ENCODE data around the gene GNAZ. TPM values are rescaled to one million over a fixed set of nuclear protein-coding genes. Genes with fewer than 3 reads are reported as not detected.

Gene GNAZ
- polyA plus RNA-seq, 1 donor from 2014 or later = 52.0 TPM

GRCh38 chr22:23122216-23122957 is 52.1 kb downstream of the GNAZ start:
- Histone ChIP-seq H3K9ac (ENCODE audit: low read length) (no peak overlapping the region), H3K79me2 (replicated peaks; ENCODE audit: insufficient read depth, low read length) (no peaks in the 10 kb centered on the region), H3K9me2 (ENCODE audit: insufficient read depth, low read length) (no peaks in the 10 kb centered on the region), H2AFZ (ENCODE audit: low read depth, low read length) (no peak overlapping the region), H3K4me3 (ENCODE audit: low read length) (no peak overlapping the region), H3K36me3 (ENCODE audit: insufficient read depth, low read length) (no peaks in the 10 kb centered on the region), H3K27ac (ENCODE audit: low read length) (no peak overlapping the region), H3F3A (ENCODE audit: insufficient read depth, low read length, poor library complexity, severe bottlenecking) (no peaks in the 10 kb centered on the region), H4K20me1 (ENCODE audit: insufficient read depth) (no peaks in the 10 kb centered on the region), H3K9me3 (ENCODE audit: low read length) (no peaks in the 10 kb centered on the region), H3K27me3 (ENCODE audit: insufficient read depth, low read depth, low read length) (no peaks in the 10 kb centered on the region), H3K4me2 (ENCODE audit: low read length) (no peak overlapping the region)
- no peak for TF ChIP-seq EZH2 (IDR thresholded peaks at IDR 0.05; ENCODE audit: borderline replicate concordance, insufficient read depth, low read length, poor library complexity, severe bottlenecking)
- no peak for TF ChIP-seq EP300 (conservative IDR thresholded peaks at IDR 0.05; ENCODE audit: poor library complexity, severe bottlenecking)
- TF ChIP-seq MXI1 (conservative IDR thresholded peaks at IDR 0.05; ENCODE audit: poor library complexity, severe bottlenecking) = no peak
- no peak for TF ChIP-seq POLR2AphosphoS5 (IDR thresholded peaks at IDR 0.05)
- TF ChIP-seq RAD21 (conservative IDR thresholded peaks at IDR 0.05) = no peak
- no peak for TF ChIP-seq TAF1 (IDR thresholded peaks at IDR 0.05; ENCODE audit: low read depth)
- no peak for TF ChIP-seq SMC3 (conservative IDR thresholded peaks at IDR 0.05; ENCODE audit: poor library complexity)
- TF ChIP-seq REST (IDR thresholded peaks at IDR 0.05; ENCODE audit: borderline replicate concordance) = no peak
- no peak for TF ChIP-seq CTCF (IDR thresholded peaks at IDR 0.05; ENCODE audit: poor library complexity, severe bottlenecking)

GRCh38 chr22:23122992-23123803 is 52.9 kb downstream of the GNAZ start:
- Histone ChIP-seq H3K27me3 (ENCODE audit: insufficient read depth, low read depth, low read length) (no peaks in the 10 kb centered on the region), H3K9me2 (ENCODE audit: insufficient read depth, low read length) (no peaks in the 10 kb centered on the region), H3F3A (ENCODE audit: insufficient read depth, low read length, poor library complexity, severe bottlenecking) (no peaks in the 10 kb centered on the region), H3K27ac (ENCODE audit: low read length) (no peak overlapping the region), H3K9me3 (ENCODE audit: low read length) (no peaks in the 10 kb centered on the region), H3K9ac (ENCODE audit: low read length) (no peak overlapping the region), H2AFZ (ENCODE audit: low read depth, low read length) (no peak overlapping the region), H3K36me3 (ENCODE audit: insufficient read depth, low read length) (no peaks in the 10 kb centered on the region), H3K79me2 (replicated peaks; ENCODE audit: insufficient read depth, low read length) (no peaks in the 10 kb centered on the region), H3K4me2 (ENCODE audit: low read length) (no peak overlapping the region), H4K20me1 (ENCODE audit: insufficient read depth) (no peaks in the 10 kb centered on the region), H3K4me3 (ENCODE audit: low read length) (no peak overlapping the region)
- TF ChIP-seq SMC3 (conservative IDR thresholded peaks at IDR 0.05; ENCODE audit: poor library complexity) (no peak), RAD21 (conservative IDR thresholded peaks at IDR 0.05) (no peak), CTCF (IDR thresholded peaks at IDR 0.05; ENCODE audit: poor library complexity, severe bottlenecking) (no peak), POLR2AphosphoS5 (IDR thresholded peaks at IDR 0.05) (no peak), TAF1 (IDR thresholded peaks at IDR 0.05; ENCODE audit: low read depth) (no peak), EZH2 (IDR thresholded peaks at IDR 0.05; ENCODE audit: borderline replicate concordance, insufficient read depth, low read length, poor library complexity, severe bottlenecking) (no peak), EP300 (conservative IDR thresholded peaks at IDR 0.05; ENCODE audit: poor library complexity, severe bottlenecking) (no peak), REST (IDR thresholded peaks at IDR 0.05; ENCODE audit: borderline replicate concordance) (no peak), MXI1 (conservative IDR thresholded peaks at IDR 0.05; ENCODE audit: poor library complexity, severe bottlenecking) (no peak)
